Stimulated activated CD4-positive, alpha-beta T cell treated with anti-CD3 and anti-CD28 coated beads, Interleukin-1b, Interleukin-23, amount 100 ng/mL, for 1 hour (primary cell): Measurements from ENCODE around the gene ROBO4.

Source experiments
- DNase-seq, 2 donors: peaks; one replicate each; pipeline ENCODE4 v3.0.0-alpha.2; 2020; ENCODE audit warnings: low read depth in 2 of 2

ROBO4 gene

GRCh38 chr11:124872741-124873140, 24.9 kb downstream of the ROBO4 start:
- DNase-seq, result no peak

- DNase-seq, result no peak
These were observed 25.4 kb downstream of the ROBO4 start for GRCh38 chr11:124872280-124872679.

- no peak for DNase-seq
These were observed 27.2 kb downstream of the ROBO4 start for GRCh38 chr11:124870430-124870829.

GRCh38 chr11:124869856-124870387, 27.7 kb downstream of the ROBO4 start:
- no peak for DNase-seq

- DNase-seq, result no peak
These were observed 28.3 kb downstream of the ROBO4 start for GRCh38 chr11:124869331-124869730.

GRCh38 chr11:124868331-124869274, 29.1 kb downstream of the ROBO4 start:
- no peak for DNase-seq

GRCh38 chr11:124867700-124868099, 30.0 kb downstream of the ROBO4 start:
- no peak for DNase-seq

- DNase-seq, result peak in 1 of 2 donors; percentile 32
These were observed 31.5 kb downstream of the ROBO4 start for GRCh38 chr11:124865902-124866851.

- DNase-seq, result no peak
These were observed 32.3 kb downstream of the ROBO4 start, which contains the start of gene ROBO3 for GRCh38 chr11:124865181-124865901. TSS of gene ROBO3 (plus strand) at chr11:124865432. CDS start at chr11:124865578, 146 bp downstream.

GRCh38 chr11:124864892-124865180, 32.8 kb downstream of the ROBO4 start:
- DNase-seq, result no peak

- no peak for DNase-seq
These were observed 33.3 kb downstream of the ROBO4 start for GRCh38 chr11:124864176-124864891.

- no peak for DNase-seq
These were observed 33.9 kb downstream of the ROBO4 start for GRCh38 chr11:124863826-124864165.

GRCh38 chr11:124863137-124863825, 34.4 kb downstream of the ROBO4 start:
- no peak for DNase-seq

- DNase-seq, result no peak
These were observed 36.0 kb downstream of the ROBO4 start for GRCh38 chr11:124861670-124862069.

GRCh38 chr11:124859171-124859570, 38.5 kb downstream of the ROBO4 start:
- no peak for DNase-seq

GRCh38 chr11:124846070-124846673, 51.5 kb downstream of the ROBO4 start:
- DNase-seq, result no peak

GRCh38 chr11:124844664-124845079, 53.0 kb downstream of the ROBO4 start:
- DNase-seq, result no peak

GRCh38 chr11:124843616-124843910, 54.1 kb downstream of the ROBO4 start:
- no peak for DNase-seq

- no peak for DNase-seq
These were observed 55.4 kb downstream of the ROBO4 start for GRCh38 chr11:124842305-124842704.

GRCh38 chr11:124841840-124842239, 55.8 kb downstream of the ROBO4 start:
- DNase-seq, result no peak
